C4-2B (cell line): ENCODE data around the gene MESD.

ENCODE experiments used
- H3K27ac ChIP-seq: fragments of 450-650 bp; 2 replicates; pipeline ENCODE4 v1.5.1; 2017
- CTCF ChIP-seq: fragments of 450-650 bp; conservative IDR thresholded peaks from 2 replicates; pipeline ENCODE4 v1.5.1; 2017; ENCODE audit warnings: mild to moderate bottlenecking
- ZFX ChIP-seq: fragments of 450-650 bp; IDR thresholded peaks from 2 replicates; pipeline ENCODE4 v1.6.1; 2017

The MESD gene

GRCh38 chr15:81024265-81024872, 34.8 kb upstream of the MESD start:
- no peak overlapping the region for H3K27ac ChIP-seq
- TF ChIP-seq ZFX (no peak), CTCF (no peak)

GRCh38 chr15:81023483-81024264, 34.1 kb upstream of the MESD start:
- no peak overlapping the region for H3K27ac ChIP-seq
- TF ChIP-seq ZFX (no peak), CTCF (no peak)

- TF ChIP-seq CTCF: no peak
- no peak for TF ChIP-seq ZFX
Observed at GRCh38 chr15:81021321-81021720, 31.7 kb upstream of the MESD start.

GRCh38 chr15:81018197-81018596, 28.6 kb upstream of the MESD start:
- no peak overlapping the region for H3K27ac ChIP-seq
- no peak for TF ChIP-seq ZFX

More at GRCh38 chr15:81021321-81021720, 31.7 kb upstream of the MESD start:
- no peak overlapping the region for H3K27ac ChIP-seq

- H3K27ac ChIP-seq: no peak overlapping the region
- TF ChIP-seq ZFX: no peak
- no peak for TF ChIP-seq CTCF
Observed at GRCh38 chr15:81016489-81017068, 27.0 kb upstream of the MESD start.

- H3K27ac ChIP-seq: no peak overlapping the region
- no peak for TF ChIP-seq ZFX
- TF ChIP-seq CTCF: no peak
Observed at GRCh38 chr15:81015621-81016488, 26.2 kb upstream of the MESD start.

- H3K27ac ChIP-seq: no peak overlapping the region
- TF ChIP-seq ZFX (no peak), CTCF (no peak)
Observed at GRCh38 chr15:81014446-81015093, 25.0 kb upstream of the MESD start.
